DND-41 (cell line): ENCODE measurements around the gene DPP3.
"Not testable (repeated sequence)": the region's sequence is repeated elsewhere in the genome, so short reads cannot be mapped to it uniquely, and the experiment has no call there.

Experiments used
- ATAC-seq: fragments of 200-7000 bp; cut with Tn5 transposase; 3 replicates; pipeline ENCODE4 v1.9.1; 2021; ENCODE audit warnings: low read depth; ENCODE audit not compliant: insufficient read depth
- DNase-seq: peaks from one replicate; pipeline ENCODE4 v3.0.0-alpha.2; 2020
- H2AFZ ChIP-seq: 2 replicates; pipeline ENCODE4 v1.6.0; 2012; ENCODE audit warnings: low read depth, low read length
- H3K27ac ChIP-seq: 2 replicates; pipeline ENCODE4 v1.5.1; 2012; ENCODE audit warnings: low read length, inconsistent platforms
- H3K27me3 ChIP-seq: fragments of 200-600 bp; sonication (generic); 2 replicates; pipeline ENCODE4 v1.6.0; 2012; ENCODE audit warnings: low read length, mild to moderate bottlenecking, inconsistent platforms; ENCODE audit not compliant: insufficient read depth, poor library complexity
- H3K36me3 ChIP-seq: 2 replicates; pipeline ENCODE4 v1.5.1; 2012; ENCODE audit warnings: low read length, inconsistent platforms; ENCODE audit not compliant: insufficient read depth
- H3K4me1 ChIP-seq: 2 replicates; pipeline ENCODE4 v1.5.1; 2012; ENCODE audit warnings: mild to moderate bottlenecking, low read length; ENCODE audit not compliant: insufficient read depth
- H3K4me2 ChIP-seq: 2 replicates; pipeline ENCODE4 v1.6.0; 2012; ENCODE audit warnings: mild to moderate bottlenecking, moderate library complexity, low read length, inconsistent platforms; ENCODE audit not compliant: insufficient read depth
- H3K4me3 ChIP-seq, 2 experiments: fragments of 200-600 bp in 1 of 2; shearing (Covaris generic) in 1 of 2; 2 replicates each; pipeline ENCODE4 v1.5.1; 2012 to 2016; ENCODE audit warnings: inconsistent platforms in 2 of 2, low read length in 2 of 2, mild to moderate bottlenecking in 2 of 2, low read depth in 1 of 2, moderate library complexity in 1 of 2
- H3K79me2 ChIP-seq: 2 replicates; pipeline ENCODE4 v1.6.0; 2012; ENCODE audit warnings: low read length, inconsistent platforms; ENCODE audit not compliant: insufficient read depth
- H3K9ac ChIP-seq: 2 replicates; pipeline ENCODE4 v1.6.0; 2012; ENCODE audit warnings: low read depth, mild to moderate bottlenecking, inconsistent platforms, low read length, moderate library complexity
- H3K9me3 ChIP-seq: 2 replicates; pipeline ENCODE4 v1.5.1; 2012; ENCODE audit warnings: low read length, moderate library complexity, mild to moderate bottlenecking, inconsistent platforms; ENCODE audit not compliant: insufficient read depth, severe bottlenecking
- H4K20me1 ChIP-seq: 2 replicates; pipeline ENCODE4 v1.6.0; 2012; ENCODE audit warnings: low read length; ENCODE audit not compliant: insufficient read depth
- EZH2 ChIP-seq: IDR thresholded peaks from 3 replicates; pipeline ENCODE4 v1.6.1; 2012; ENCODE audit warnings: borderline replicate concordance, low read depth, mild to moderate bottlenecking, moderate library complexity, low read length, inconsistent platforms; ENCODE audit not compliant: severe bottlenecking
- TF ChIP-seq, protein P1 (sequence below): IDR thresholded peaks from 2 replicates; pipeline ENCODE4 v1.5.1; 2012; ENCODE audit warnings: borderline replicate concordance, low read length, moderate library complexity, mild to moderate bottlenecking; ENCODE audit not compliant: poor library complexity, severe bottlenecking; ENCODE audit errors: extremely low read depth

Gene DPP3

DNA sequence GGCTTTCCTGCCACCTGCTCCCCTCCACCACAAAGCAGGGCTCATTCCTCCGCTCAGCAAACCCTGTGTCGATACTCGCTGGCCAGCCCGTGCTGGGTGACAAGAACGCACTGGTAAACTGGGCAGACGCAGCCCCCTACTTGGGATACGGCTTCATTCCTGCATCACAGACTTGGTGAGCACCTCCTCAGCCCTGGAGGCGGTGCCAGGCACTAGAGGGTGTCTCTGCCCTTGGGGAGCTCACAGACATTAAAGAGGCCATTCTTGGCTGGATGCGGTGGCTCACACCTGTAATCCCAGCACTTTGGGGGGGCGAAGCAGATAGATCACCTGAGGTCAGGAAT lies 59.6 kb downstream of the DPP3 start:
- Histone ChIP-seq H2AFZ (no peak overlapping the region), H3K4me2 (no peak overlapping the region), H3K79me2 (no peaks in the 10 kb centered on the region), H3K27me3 (no peaks in the 10 kb centered on the region), H3K27ac (no peak overlapping the region), H3K4me1 (peaks cover 17% of the 10 kb centered on the region), H3K4me3 (no peak overlapping the region), H3K36me3 (peaks cover 39% of the 10 kb centered on the region), H3K9ac (no peak overlapping the region), H4K20me1 (no peaks in the 10 kb centered on the region), H3K9me3 (no peaks in the 10 kb centered on the region)
- TF ChIP-seq EZH2 = no peak
- TF ChIP-seq, protein P1, sequence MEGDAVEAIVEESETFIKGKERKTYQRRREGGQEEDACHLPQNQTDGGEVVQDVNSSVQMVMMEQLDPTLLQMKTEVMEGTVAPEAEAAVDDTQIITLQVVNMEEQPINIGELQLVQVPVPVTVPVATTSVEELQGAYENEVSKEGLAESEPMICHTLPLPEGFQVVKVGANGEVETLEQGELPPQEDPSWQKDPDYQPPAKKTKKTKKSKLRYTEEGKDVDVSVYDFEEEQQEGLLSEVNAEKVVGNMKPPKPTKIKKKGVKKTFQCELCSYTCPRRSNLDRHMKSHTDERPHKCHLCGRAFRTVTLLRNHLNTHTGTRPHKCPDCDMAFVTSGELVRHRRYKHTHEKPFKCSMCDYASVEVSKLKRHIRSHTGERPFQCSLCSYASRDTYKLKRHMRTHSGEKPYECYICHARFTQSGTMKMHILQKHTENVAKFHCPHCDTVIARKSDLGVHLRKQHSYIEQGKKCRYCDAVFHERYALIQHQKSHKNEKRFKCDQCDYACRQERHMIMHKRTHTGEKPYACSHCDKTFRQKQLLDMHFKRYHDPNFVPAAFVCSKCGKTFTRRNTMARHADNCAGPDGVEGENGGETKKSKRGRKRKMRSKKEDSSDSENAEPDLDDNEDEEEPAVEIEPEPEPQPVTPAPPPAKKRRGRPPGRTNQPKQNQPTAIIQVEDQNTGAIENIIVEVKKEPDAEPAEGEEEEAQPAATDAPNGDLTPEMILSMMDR = no peak
- DNase-seq (no peak), ATAC-seq (no peak)

DNA sequence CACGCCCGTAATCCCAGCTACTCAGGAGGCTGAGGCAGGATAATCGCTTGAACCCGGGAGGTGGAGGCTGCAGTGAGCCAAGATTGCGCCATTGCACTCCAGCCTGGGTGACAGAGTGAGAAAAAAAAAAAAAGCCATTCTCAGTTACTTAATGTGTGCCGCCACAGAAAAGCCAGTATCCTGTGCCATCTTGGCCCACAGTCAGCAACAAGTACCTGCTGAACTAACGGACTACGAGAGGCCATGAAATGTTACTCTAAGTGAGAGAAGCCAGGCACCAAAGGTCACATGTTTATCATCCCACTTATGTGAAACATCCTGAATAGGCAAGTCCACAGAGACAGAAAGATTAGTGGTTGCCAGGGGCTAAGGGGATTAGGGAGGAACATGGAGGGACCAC lies 60.4 kb downstream of the DPP3 start:
- not testable (repeated sequence) for H3K27me3 ChIP-seq, DNase-seq, H3K9me3 ChIP-seq, H3K4me2 ChIP-seq, H3K4me3 ChIP-seq, H3K27ac ChIP-seq, ATAC-seq, H4K20me1 ChIP-seq, H3K79me2 ChIP-seq, H3K9ac ChIP-seq, H2AFZ ChIP-seq
- peaks cover 39% of the 10 kb centered on the region for H3K36me3 ChIP-seq
- H3K4me1 ChIP-seq = peaks cover 25% of the 10 kb centered on the region

DNA sequence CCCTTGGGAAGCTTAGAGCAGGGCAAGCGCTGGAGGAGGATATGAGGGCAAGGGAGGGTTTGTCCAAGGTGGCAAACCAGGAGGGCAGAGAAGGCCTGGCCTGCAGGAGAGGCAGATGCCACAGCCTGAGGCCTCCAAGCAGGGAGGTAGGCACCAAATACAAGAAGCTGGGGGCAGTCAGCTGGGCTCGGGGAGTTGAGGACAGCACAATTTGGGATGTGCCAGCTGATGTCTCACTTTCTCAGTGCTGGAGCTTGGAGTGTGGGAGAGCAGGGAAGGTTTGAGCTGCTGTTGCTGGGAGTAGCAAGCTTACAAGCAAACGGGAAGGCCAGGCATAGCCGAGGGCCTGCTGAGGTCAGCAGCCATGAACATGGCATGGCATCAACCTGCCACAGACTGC lies 61.7 kb downstream of the DPP3 start:
- TF ChIP-seq, protein P1 = no peak
- TF ChIP-seq EZH2 = no peak
- no peaks in the 10 kb centered on the region for H4K20me1 ChIP-seq
- no peaks in the 10 kb centered on the region for H3K9me3 ChIP-seq
- no peak overlapping the region for H2AFZ ChIP-seq
- peaks cover 8% of the 10 kb centered on the region for H3K79me2 ChIP-seq
- H3K27ac ChIP-seq = no peak overlapping the region
- H3K27me3 ChIP-seq = no peaks in the 10 kb centered on the region
- H3K4me1 ChIP-seq = peaks cover 32% of the 10 kb centered on the region
- ATAC-seq = no peak
- H3K9ac ChIP-seq = no peak overlapping the region
- peaks cover 39% of the 10 kb centered on the region for H3K36me3 ChIP-seq
- no peak for DNase-seq
- no peak overlapping the region for H3K4me2 ChIP-seq
- H3K4me3 ChIP-seq = no peak overlapping the region

DNA sequence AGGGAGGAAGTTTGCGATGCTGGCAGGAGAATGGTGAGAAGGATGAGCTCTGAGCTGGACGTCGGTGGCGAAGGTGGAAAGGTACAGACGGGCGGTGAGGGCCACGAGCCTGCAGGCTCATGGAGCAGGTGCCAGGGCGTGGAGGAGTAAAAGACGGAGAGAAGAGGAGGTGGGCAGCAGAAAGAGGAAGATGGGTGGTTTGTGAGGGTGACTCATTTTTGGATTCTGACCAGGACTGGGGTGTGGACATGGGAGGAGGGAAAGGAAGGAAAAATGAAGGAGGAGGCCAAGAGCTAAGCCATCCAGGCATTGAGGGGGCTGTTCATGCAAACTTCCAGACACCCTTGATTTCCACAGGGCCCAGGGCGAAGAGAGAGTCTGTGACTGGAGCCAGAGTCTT lies 62.1 kb downstream of the DPP3 start:
- DNase-seq = no peak

More for the DNA sequence above, 62.1 kb downstream of the DPP3 start:
- Histone ChIP-seq H3K4me1 (peaks cover 32% of the 10 kb centered on the region), H3K9ac (no peak overlapping the region), H3K27me3 (no peaks in the 10 kb centered on the region), H3K27ac (no peak overlapping the region), H2AFZ (no peak overlapping the region), H4K20me1 (no peaks in the 10 kb centered on the region), H3K36me3 (peaks cover 36% of the 10 kb centered on the region), H3K4me2 (no peak overlapping the region), H3K9me3 (no peaks in the 10 kb centered on the region), H3K4me3 (no peak overlapping the region), H3K79me2 (peaks cover 8% of the 10 kb centered on the region)
- ATAC-seq = no peak
- TF ChIP-seq EZH2 = no peak
- TF ChIP-seq, protein P1 = no peak
